BJ (cell line): ENCODE results near the gene CEBPG. TPM values are rescaled to one million over a fixed set of nuclear protein-coding genes. Genes with fewer than 3 reads are reported as not detected.

ENCODE experiments used
- CTCF ChIA-PET: fragments of 350-600 bp; formaldehyde crosslinking; extraction: SDS; loops from one replicate; lab custom pipeline; 2021; ENCODE audit warnings: antibody characterized with exemption, inconsistent platforms; lab: Yijun Ruan, JAX
- POLR2A ChIA-PET: fragments of 300-600 bp; sonication (Branson Sonifier 250); formaldehyde crosslinking; extraction: SDS; loops from one replicate; lab custom pipeline; 2021; ENCODE audit warnings: antibody characterized with exemption; lab: Charles Lee
- DNase-seq: peaks from one replicate; pipeline ENCODE4 v3.0.0-alpha.2; 2011; ENCODE audit warnings: low read depth
- H3K27me3 ChIP-seq: 2 replicates; pipeline ENCODE4 v1.6.0; 2011; ENCODE audit warnings: low read length; ENCODE audit not compliant: control insufficient read depth, insufficient read depth
- H3K36me3 ChIP-seq: 2 replicates; pipeline ENCODE4 v1.5.1; 2011; ENCODE audit warnings: low read length; ENCODE audit not compliant: control insufficient read depth, insufficient read depth
- H3K4me3 ChIP-seq: 2 replicates; pipeline ENCODE4 v1.5.1; 2011; ENCODE audit warnings: low read depth, mild to moderate bottlenecking, control low read depth, low read length
- CTCF ChIP-seq: IDR thresholded peaks from 2 replicates; pipeline ENCODE4 v1.5.1; 2011; ENCODE audit warnings: low read depth, mild to moderate bottlenecking, control low read depth, inconsistent platforms, low read length, moderate library complexity; ENCODE audit not compliant: insufficient read depth
- polyA plus RNA-seq: library from polyadenylated mRNA; depleted of rRNA; stranded (reverse); fragments of >200 nt; gene quantifications from 2 replicates; pipeline ENCODE4 v1.2.3, GENCODE V29; 2011

CEBPG gene
- polyA plus RNA-seq, 1 experiment = 16.0 TPM

- CTCF ChIA-PET = interaction anchor here (0.5 kb wide), 1 partner anchor 119 kb away, joined by 3 read pairs; no protein-coding TSS in a partner anchor
- TF ChIP-seq CTCF = no peak
- H3K4me3 ChIP-seq = no peak overlapping the region
- no peaks in the 10 kb centered on the region for H3K36me3 ChIP-seq
- DNase-seq = no peak
- POLR2A ChIA-PET = no interaction called here
- peaks cover 10% of the 10 kb centered on the region for H3K27me3 ChIP-seq
Measured at GRCh38 chr19:33362508-33363228, 10.8 kb upstream of the CEBPG start.

- Histone ChIP-seq H3K27me3 (peaks cover 10% of the 10 kb centered on the region), H3K36me3 (no peaks in the 10 kb centered on the region), H3K4me3 (no peak overlapping the region)
- TF ChIP-seq CTCF = no peak
- POLR2A ChIA-PET = no interaction called here
- CTCF ChIA-PET = no interaction called here
- no peak for DNase-seq
Measured at GRCh38 chr19:33363476-33363875, 10.0 kb upstream of the CEBPG start.

GRCh38 chr19:33365691-33366090 lies 7.8 kb upstream of the CEBPG start:
- CTCF ChIA-PET = no interaction called here

GRCh38 chr19:33366127-33366526 lies 7.4 kb upstream of the CEBPG start:
- no peaks in the 10 kb centered on the region for H3K36me3 ChIP-seq
- ChIA-PET POLR2A (no interaction called here), CTCF (no interaction called here)
- H3K4me3 ChIP-seq = no peak overlapping the region
- TF ChIP-seq CTCF = no peak
- DNase-seq = no peak
- H3K27me3 ChIP-seq = peaks cover 7% of the 10 kb centered on the region

More at GRCh38 chr19:33365691-33366090, 7.8 kb upstream of the CEBPG start:
- H3K27me3 ChIP-seq = peaks cover 9% of the 10 kb centered on the region
- DNase-seq = no peak
- POLR2A ChIA-PET = no interaction called here
- no peaks in the 10 kb centered on the region for H3K36me3 ChIP-seq
- H3K4me3 ChIP-seq = no peak overlapping the region
- TF ChIP-seq CTCF = no peak

- ChIA-PET POLR2A (no interaction called here), CTCF (no interaction called here)
- no peak for TF ChIP-seq CTCF
- no peak for DNase-seq
- H3K27me3 ChIP-seq = peaks cover 7% of the 10 kb centered on the region
- no peaks in the 10 kb centered on the region for H3K36me3 ChIP-seq
- H3K4me3 ChIP-seq = no peak overlapping the region
Measured at GRCh38 chr19:33366897-33367296, 6.6 kb upstream of the CEBPG start.
